Endothelial cell of hepatic sinusoid (primary cell): Measurements from ENCODE around the gene HERC3.

Source experiments
- in situ Hi-C: cut with HindIII; loops from 2 replicates; pipeline ENCODE4 v1.10.0; 2017; ENCODE audit warnings: low sequenced_read_pairs

The HERC3 gene

GRCh38 chr4:88713782-88714181 lies 121.5 kb downstream of the HERC3 start:
- in situ Hi-C loops, result no loop called here

- in situ Hi-C loops, result no loop called here
These were observed 125.8 kb downstream of the HERC3 start for GRCh38 chr4:88718098-88718497.

- in situ Hi-C loops, result no loop called here
These were observed 127.1 kb downstream of the HERC3 start for GRCh38 chr4:88719381-88719780.

GRCh38 chr4:88720451-88721428 lies 128.5 kb downstream of the HERC3 start:
- in situ Hi-C loops, result no loop called here

GRCh38 chr4:88722276-88722780 lies 130.0 kb downstream of the HERC3 start:
- in situ Hi-C loops, result no loop called here

- in situ Hi-C loops, result no loop called here
These were observed 130.5 kb downstream of the HERC3 start for GRCh38 chr4:88722828-88723227.

- in situ Hi-C loops, result no loop called here
These were observed 132.1 kb downstream of the HERC3 start for GRCh38 chr4:88724406-88724805.

GRCh38 chr4:88725143-88725542 lies 132.9 kb downstream of the HERC3 start:
- in situ Hi-C loops, result no loop called here

GRCh38 chr4:88725986-88726385 lies 133.7 kb downstream of the HERC3 start:
- in situ Hi-C loops, result no loop called here

- in situ Hi-C loops, result no loop called here
These were observed 135.9 kb downstream of the HERC3 start for GRCh38 chr4:88728146-88728545.

GRCh38 chr4:88729146-88729760 lies 137.0 kb downstream of the HERC3 start:
- in situ Hi-C loops, result no loop called here

- in situ Hi-C loops, result no loop called here
These were observed 138.5 kb downstream of the HERC3 start for GRCh38 chr4:88730811-88731210.

GRCh38 chr4:88731381-88731780 lies 139.1 kb downstream of the HERC3 start:
- in situ Hi-C loops, result no loop called here

- in situ Hi-C loops, result no loop called here
These were observed 140.6 kb downstream of the HERC3 start for GRCh38 chr4:88732714-88733368.

GRCh38 chr4:88734403-88734949 lies 142.2 kb downstream of the HERC3 start:
- in situ Hi-C loops, result no loop called here

- in situ Hi-C loops, result loop anchor here (5.0 kb wide), 1 partner anchor 72 kb away; no protein-coding TSS in a partner anchor
These were observed 143.3 kb downstream of the HERC3 start for GRCh38 chr4:88735564-88735963.

- in situ Hi-C loops, result loop anchor here (5.0 kb wide), 1 partner anchor 71 kb away; no protein-coding TSS in a partner anchor
These were observed 144.0 kb downstream of the HERC3 start for GRCh38 chr4:88736264-88736663.

GRCh38 chr4:88737307-88737941 lies 145.1 kb downstream of the HERC3 start:
- in situ Hi-C loops, result loop anchor here (5.0 kb wide), 1 partner anchor 70 kb away; no protein-coding TSS in a partner anchor

GRCh38 chr4:88738180-88738579 lies 145.9 kb downstream of the HERC3 start:
- in situ Hi-C loops, result loop anchor here (5.0 kb wide), 1 partner anchor 69 kb away; no protein-coding TSS in a partner anchor

- in situ Hi-C loops, result no loop called here
These were observed 150.3 kb downstream of the HERC3 start for GRCh38 chr4:88742561-88742960.
